Measurements from ENCODE around the gene MMP24. TPM values are rescaled to one million over a fixed set of nuclear protein-coding genes. Genes with fewer than 3 reads are reported as not detected.

MMP24 gene
- total RNA-seq, 4 donors from 2014 or later = 0.32 to 4.5 (median 0.61) TPM

GRCh38 chr20:35271904-35272303, 45.4 kb downstream of the MMP24 start:
- 76% methylated on average over 7 of the region's 7 CpGs; no CpG with 5 or more reads in 1 of the 2 donors for WGBS, 2 donors (ENCODE audit: low coverage in 1 of 2)

GRCh38 chr20:35273449-35274171, 47.1 kb downstream of the MMP24 start:
- H3K4me3 ChIP-seq = no peak overlapping the region
- H3K27ac ChIP-seq = no peak overlapping the region
- intact Hi-C loops (cut with DNase I; ENCODE audit: low total_unique reads) = loop anchor here (10.0 kb wide), 1 partner anchor 129 kb away; the partner anchor contains the start of gene EDEM2
- peaks cover 0 to 2% (median 0%) of the 10 kb centered on the region in 4 donors for H3K36me3 ChIP-seq
- 79% methylated on average over 13 of the region's 13 CpGs; no CpG with 5 or more reads in 1 of the 2 donors for WGBS, 2 donors (ENCODE audit: low coverage in 1 of 2)
- in situ Hi-C loops (cut with MboI; ENCODE audit: low pct_ligation_motif_present in 1 of 4, low pct_unique_long_range_greater_than_20kb in 1 of 4, low sequenced_read_pairs in 3 of 4) = loop anchor here in 1 of 4 donors (25.0 kb wide), 1 partner anchor 436 kb away; the partner anchor contains the start of gene NCOA6
- H3K27me3 ChIP-seq = no peaks in the 10 kb centered on the region
- no peaks in the 10 kb centered on the region for H3K9me3 ChIP-seq
- no peak for TF ChIP-seq EP300 (IDR thresholded peaks at IDR 0.05; ENCODE audit: low read depth)
- TF ChIP-seq CTCF (IDR thresholded peaks at IDR 0.05) = no peak
- no peak for TF ChIP-seq POLR2AphosphoS5 (IDR thresholded peaks at IDR 0.05)
- no peak for TF ChIP-seq POLR2A (IDR thresholded peaks at IDR 0.05)
- peaks cover 8 to 29% (median 22%) of the 10 kb centered on the region in 4 donors for H3K4me1 ChIP-seq
- DNase-seq = no peak

More at GRCh38 chr20:35271904-35272303, 45.4 kb downstream of the MMP24 start:
- Histone ChIP-seq H3K4me1 (peaks cover 6 to 24% (median 13%) of the 10 kb centered on the region in 4 donors), H3K36me3 (no peaks in the 10 kb centered on the region), H3K4me3 (no peak overlapping the region), H3K27ac (no peak overlapping the region), H3K9me3 (no peaks in the 10 kb centered on the region), H3K27me3 (no peaks in the 10 kb centered on the region)
- TF ChIP-seq EP300 (IDR thresholded peaks at IDR 0.05; ENCODE audit: low read depth) (no peak), CTCF (IDR thresholded peaks at IDR 0.05) (no peak), POLR2A (IDR thresholded peaks at IDR 0.05) (no peak)
- in situ Hi-C loops (cut with MboI; ENCODE audit: low pct_ligation_motif_present in 1 of 4, low pct_unique_long_range_greater_than_20kb in 1 of 4, low sequenced_read_pairs in 3 of 4) (loop anchor here in 1 of 4 donors (25.0 kb wide), 1 partner anchor 435 kb away; the partner anchor contains the start of gene NCOA6), intact Hi-C loops (cut with DNase I; ENCODE audit: low total_unique reads) (loop anchor here (10.0 kb wide), 1 partner anchor 127 kb away; the partner anchor contains the start of gene EDEM2)
- DNase-seq = no peak

- in situ Hi-C loops (cut with MboI; ENCODE audit: low pct_ligation_motif_present in 1 of 4, low pct_unique_long_range_greater_than_20kb in 1 of 4, low sequenced_read_pairs in 3 of 4) = loop anchor here in 1 of 4 donors (25.0 kb wide), 1 partner anchor 437 kb away; the partner anchor contains the start of gene NCOA6
- no peaks in the 10 kb centered on the region for H3K9me3 ChIP-seq
Observed at GRCh38 chr20:35274172-35275092, 47.9 kb downstream of the MMP24 start.

More at GRCh38 chr20:35274172-35275092, 47.9 kb downstream of the MMP24 start:
- DNase-seq = no peak
- Histone ChIP-seq H3K4me3 (no peak overlapping the region), H3K27me3 (no peaks in the 10 kb centered on the region), H3K36me3 (peaks cover 0 to 10% (median 0%) of the 10 kb centered on the region in 4 donors), H3K27ac (no peak overlapping the region), H3K4me1 (peaks cover 8 to 25% (median 20%) of the 10 kb centered on the region in 4 donors)
- no peak for TF ChIP-seq POLR2AphosphoS5 (IDR thresholded peaks at IDR 0.05)
- no peak for TF ChIP-seq EP300 (IDR thresholded peaks at IDR 0.05; ENCODE audit: low read depth)
- no peak for TF ChIP-seq POLR2A (IDR thresholded peaks at IDR 0.05)
- no peak for TF ChIP-seq CTCF (IDR thresholded peaks at IDR 0.05)
- intact Hi-C loops (cut with DNase I; ENCODE audit: low total_unique reads) = loop anchor here (10.0 kb wide), 1 partner anchor 130 kb away; the partner anchor contains the start of gene EDEM2
- 93% methylated on average over 22 of the region's 24 CpGs; no CpG with 5 or more reads in 1 of the 2 donors for WGBS, 2 donors (ENCODE audit: low coverage in 1 of 2)
